GM18951 (cell line): ENCODE data around the gene STK38.
"Not testable (repeated sequence)": the region's sequence is repeated elsewhere in the genome, so short reads cannot be mapped to it uniquely, and the experiment has no call there.

Experiments used
- POLR2A ChIP-seq: IDR thresholded peaks from 4 replicates; pipeline ENCODE4 v1.6.1; 2011; ENCODE audit warnings: mild to moderate bottlenecking; ENCODE audit not compliant: insufficient read length, insufficient read depth; ENCODE audit errors: extremely low read depth
- in situ Hi-C: fragments of 300-500 bp; cut with MboI; formaldehyde crosslinking; loops from one replicate; pipeline ENCODE4 v1.12.0; 2022; ENCODE audit warnings: low sequenced_read_pairs, mixed read lengths, inconsistent platforms; ENCODE audit not compliant: unreplicated experiment

STK38 gene

DNA sequence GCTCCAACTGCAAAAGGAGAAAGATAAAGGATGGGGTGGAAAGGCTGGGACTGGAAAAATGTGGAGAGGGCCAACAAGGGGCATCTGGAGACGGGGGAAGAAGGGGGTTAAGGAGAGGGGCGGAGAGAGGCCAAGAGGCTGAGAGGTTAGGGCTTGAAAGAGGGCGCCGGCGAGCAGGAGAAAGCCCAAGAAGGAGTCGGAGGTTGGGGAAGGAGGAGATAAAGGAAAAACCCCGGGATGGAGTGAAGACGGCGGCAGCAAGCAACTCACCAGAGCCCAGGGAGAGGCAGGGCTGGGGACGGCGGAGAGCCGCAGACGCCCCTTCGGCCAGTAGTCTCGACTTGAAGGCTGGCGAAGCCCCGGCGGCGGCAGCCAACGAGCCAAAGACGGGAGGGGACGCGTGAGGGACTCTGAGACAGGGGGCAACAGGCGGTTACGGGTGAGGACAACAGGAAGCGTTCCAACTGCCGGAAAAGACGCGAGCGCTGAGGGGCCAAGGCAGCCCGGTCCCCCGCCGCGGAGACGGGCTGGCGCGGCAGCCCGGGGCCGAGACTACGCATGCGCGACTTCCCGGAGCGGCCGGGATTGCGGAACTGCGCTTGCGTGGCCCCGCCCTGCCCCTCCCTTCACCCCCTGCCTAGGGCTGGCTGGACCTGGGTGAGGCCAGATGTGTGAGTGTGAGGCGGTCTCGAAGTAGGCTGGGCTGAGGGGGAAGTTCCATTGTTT, at the start of gene STK38:
Gene STK38, minus strand, starts transcription at position 560 of the 726 bp plus-strand sequence. CDS start 7,277 bp downstream, outside the sequence.
- in situ Hi-C loops = no loop called here
- peak; percentile 98 for TF ChIP-seq POLR2A

DNA sequence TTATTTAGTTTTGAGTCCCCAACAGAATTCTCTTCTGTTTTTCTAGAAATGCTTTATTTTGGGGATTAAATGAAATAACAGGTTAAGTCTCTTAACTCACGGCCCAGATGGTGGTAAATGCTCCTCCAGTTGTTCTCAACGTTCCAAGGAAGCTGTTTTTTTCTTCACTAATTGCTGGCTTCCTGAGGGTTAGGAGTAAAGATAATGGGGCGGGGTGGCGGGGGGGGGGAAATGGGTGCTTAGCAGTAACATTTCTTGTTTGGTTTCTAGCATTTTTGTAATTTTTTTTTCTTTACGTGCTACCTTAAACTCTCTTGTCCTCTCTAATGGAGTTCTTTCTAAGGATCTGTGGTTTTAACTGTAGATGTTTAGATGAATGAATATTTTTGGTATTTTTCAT, 49.1 kb upstream of the STK38 start:
- no peak for TF ChIP-seq POLR2A
- in situ Hi-C loops = no loop called here

GRCh38 chr6:36594816-36595643, 47.8 kb upstream of the STK38 start:
- in situ Hi-C loops = no loop called here
- TF ChIP-seq POLR2A = no peak

- in situ Hi-C loops = no loop called here
- peak; percentile 99 for TF ChIP-seq POLR2A
Observed at GRCh38 chr6:36594029-36594815, 46.9 kb upstream of the STK38 start, which contains the start of gene SRSF3. TSS of gene SRSF3 (plus strand) at chr6:36594362. CDS start at chr6:36596763, 2,401 bp downstream.

- no peak for TF ChIP-seq POLR2A
- in situ Hi-C loops = no loop called here
Observed at GRCh38 chr6:36593569-36594028, 46.3 kb upstream of the STK38 start.

- TF ChIP-seq POLR2A = peak; percentile 20
- in situ Hi-C loops = no loop called here
Observed at GRCh38 chr6:36592221-36592655, 45.0 kb upstream of the STK38 start.

DNA sequence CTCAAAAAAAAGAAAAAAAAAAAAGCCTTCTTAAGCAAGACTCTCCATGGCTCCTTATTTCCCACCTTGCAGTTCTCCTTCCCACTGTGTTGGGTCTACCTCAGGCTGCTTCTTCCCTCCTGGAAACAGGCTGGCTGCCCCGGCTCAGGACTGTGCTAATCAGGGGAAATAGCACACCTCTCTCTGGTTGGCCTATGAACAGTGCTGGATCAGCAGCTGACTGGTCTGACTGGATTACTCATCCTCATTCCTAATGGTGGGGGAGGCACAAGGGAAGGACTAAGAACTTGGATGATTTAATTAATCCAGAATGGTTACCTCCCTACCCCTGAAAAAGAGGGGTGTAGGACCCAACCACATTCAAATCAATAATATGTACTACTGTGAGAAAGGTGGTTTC, 43.0 kb upstream of the STK38 start:
- in situ Hi-C loops = no loop called here
- TF ChIP-seq POLR2A = no peak

DNA sequence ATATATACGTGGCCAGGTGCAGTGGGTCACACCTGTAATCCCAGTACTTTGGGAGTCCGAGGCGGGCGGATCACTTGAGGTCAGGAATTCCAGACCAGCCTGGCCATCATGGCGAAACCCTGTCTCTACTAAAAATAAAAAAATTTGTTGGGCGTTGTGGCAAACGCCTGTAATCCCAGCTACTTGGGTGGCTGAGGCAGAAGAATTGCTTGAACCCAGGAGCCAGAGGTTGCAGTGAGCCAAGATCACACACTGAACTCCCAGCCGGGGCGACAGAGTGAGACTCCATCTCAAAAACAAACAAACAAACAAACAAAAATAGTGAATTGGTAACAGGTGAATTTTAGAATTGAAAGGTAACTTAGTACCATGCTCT, 41.7 kb upstream of the STK38 start:
- in situ Hi-C loops = not testable (repeated sequence)

- in situ Hi-C loops = no loop called here
- TF ChIP-seq POLR2A = no peak
Observed at GRCh38 chr6:36586606-36587005, 39.3 kb upstream of the STK38 start.

DNA sequence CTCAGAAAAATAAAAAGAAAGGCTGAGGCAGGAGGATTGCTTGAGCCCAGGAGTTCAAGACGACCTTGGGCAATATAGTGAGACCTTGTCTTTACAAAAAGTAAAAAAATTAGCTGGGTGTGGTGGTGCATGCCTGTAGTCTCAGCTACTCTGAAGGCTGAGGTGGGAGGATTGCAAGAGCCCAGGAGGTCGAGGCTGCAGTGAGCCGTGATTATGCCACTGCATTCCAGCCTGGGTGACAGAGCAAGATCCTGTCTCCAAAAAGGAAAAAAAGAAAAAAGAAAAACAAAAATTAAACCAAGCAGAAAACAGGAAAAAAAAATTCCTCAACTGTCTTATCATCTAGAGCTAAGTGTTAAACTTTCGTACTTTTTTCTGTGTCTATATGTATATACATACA, 34.4 kb upstream of the STK38 start:
- in situ Hi-C loops = no loop called here
- TF ChIP-seq POLR2A = no peak

GRCh38 chr6:36580184-36580526, 32.9 kb upstream of the STK38 start:
- in situ Hi-C loops = no loop called here
- no peak for TF ChIP-seq POLR2A

GRCh38 chr6:36578431-36578830, 31.2 kb upstream of the STK38 start:
- in situ Hi-C loops = no loop called here
- no peak for TF ChIP-seq POLR2A

DNA sequence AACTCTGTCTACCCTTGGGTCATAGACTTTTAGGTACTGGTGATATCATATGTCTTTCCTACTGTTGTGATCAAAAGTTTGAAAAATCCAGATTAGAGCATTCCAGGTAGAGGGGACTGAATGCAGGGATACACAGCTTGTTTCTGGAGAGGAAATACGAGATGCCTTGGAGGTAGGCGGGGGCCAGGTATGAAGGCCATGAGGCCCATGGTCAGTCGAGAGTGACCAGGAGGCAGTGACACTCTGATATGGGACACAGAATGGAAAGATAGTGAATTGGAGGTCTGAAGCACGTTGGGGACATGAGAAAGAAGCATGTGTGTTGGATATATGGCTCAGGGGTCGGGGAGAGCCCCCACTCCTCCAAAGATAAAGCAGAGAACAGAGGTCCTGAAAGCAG, 30.8 kb upstream of the STK38 start:
- no peak for TF ChIP-seq POLR2A
- in situ Hi-C loops = no loop called here
